Neural progenitor cell (in vitro differentiated cells): ENCODE results near the gene MPP1.

Experiments used
- CTCF ChIP-seq: fragments of 200-600 bp; sonication (generic); IDR thresholded peaks from 2 replicates; pipeline ENCODE4 v1.5.1; 2017; ENCODE audit warnings: antibody characterized with exemption, mild to moderate bottlenecking
- EZH2 ChIP-seq: fragments of 200-600 bp; sonication (generic); IDR thresholded peaks from 2 replicates; pipeline ENCODE4 v1.6.1; 2017; ENCODE audit warnings: antibody characterized with exemption, mild to moderate bottlenecking, moderate library complexity
- EZH2phosphoT487 ChIP-seq: fragments of 200-600 bp; sonication (generic); IDR thresholded peaks from 2 replicates; pipeline ENCODE4 v1.6.1; 2017; ENCODE audit warnings: antibody characterized with exemption

- TF ChIP-seq CTCF (peak; percentile 66), EZH2 (no peak), EZH2phosphoT487 (no peak)
Observed at GRCh38 chrX:154748712-154749339, 56.5 kb downstream of the MPP1 start.
